Mesothelial cell of epicardium (in vitro differentiated cells): ENCODE measurements around the gene NPHS1. TPM values are rescaled to one million over a fixed set of nuclear protein-coding genes. Genes with fewer than 3 reads are reported as not detected.
"Not testable (repeated sequence)": the region's sequence is repeated elsewhere in the genome, so short reads cannot be mapped to it uniquely, and the experiment has no call there.

Source experiments
- DNase-seq, 2 experiments: peaks; one replicate each; pipeline ENCODE4 v3.0.0; 2021; ENCODE audit warnings: low spot score in 2 of 2; ENCODE audit not compliant: unreplicated experiment in 2 of 2
- H3K27ac Mint-ChIP-seq: 2 replicates; pipeline ENCODE4 v1.8.0; 2021; ENCODE audit warnings: mixed read lengths
- H3K27me3 Mint-ChIP-seq: 2 replicates; pipeline ENCODE4 v1.8.0; 2021; ENCODE audit warnings: low read depth, mixed read lengths
- H3K36me3 Mint-ChIP-seq: 2 replicates; pipeline ENCODE4 v1.8.0; 2021; ENCODE audit warnings: mixed read lengths
- H3K4me1 Mint-ChIP-seq: 2 replicates; pipeline ENCODE4 v1.8.0; 2021; ENCODE audit warnings: mixed read lengths
- H3K4me3 Mint-ChIP-seq: 2 replicates; pipeline ENCODE4 v1.8.0; 2021; ENCODE audit warnings: mild to moderate bottlenecking, moderate library complexity, mixed read lengths
- H3K9me3 Mint-ChIP-seq: 2 replicates; pipeline ENCODE4 v1.8.0; 2021; ENCODE audit warnings: mixed read lengths
- CTCF ChIP-seq: fragments of 200-600 bp; sonication (generic); IDR thresholded peaks from one replicate; pipeline ENCODE4 v1.5.0; 2021; ENCODE audit warnings: antibody characterized with exemption; ENCODE audit not compliant: unreplicated experiment
- total RNA-seq: library from RNA; stranded (reverse); gene quantifications from 3 replicates; pipeline ENCODE4 v1.2.1, GENCODE V29; 2021

The NPHS1 gene
- total RNA-seq, 1 donor from 2014 or later = 0.72 TPM

- no peak overlapping the region for H3K4me3 Mint-ChIP-seq
- H3K27ac Mint-ChIP-seq = no peak overlapping the region
- H3K36me3 Mint-ChIP-seq = no peaks in the 10 kb centered on the region
- DNase-seq = no peak
- no peaks in the 10 kb centered on the region for H3K4me1 Mint-ChIP-seq
- H3K9me3 Mint-ChIP-seq = no peaks in the 10 kb centered on the region
- peaks cover 71% of the 10 kb centered on the region for H3K27me3 Mint-ChIP-seq
- TF ChIP-seq CTCF = no peak
These were observed 54.6 kb downstream of the NPHS1 start for GRCh38 chr19:35797663-35798062.

- H3K27ac Mint-ChIP-seq = no peak overlapping the region
- H3K27me3 Mint-ChIP-seq = peaks cover 67% of the 10 kb centered on the region
- no peak for TF ChIP-seq CTCF
- no peak overlapping the region for H3K4me3 Mint-ChIP-seq
- no peaks in the 10 kb centered on the region for H3K9me3 Mint-ChIP-seq
- no peaks in the 10 kb centered on the region for H3K36me3 Mint-ChIP-seq
- H3K4me1 Mint-ChIP-seq = no peaks in the 10 kb centered on the region
- DNase-seq = no peak
These were observed 55.4 kb downstream of the NPHS1 start for GRCh38 chr19:35796645-35797542.

GRCh38 chr19:35795564-35795963, 56.7 kb downstream of the NPHS1 start:
- H3K4me3 Mint-ChIP-seq, DNase-seq, H3K9me3 Mint-ChIP-seq, H3K36me3 Mint-ChIP-seq, H3K4me1 Mint-ChIP-seq, H3K27ac Mint-ChIP-seq: not testable (repeated sequence)
- peaks cover 62% of the 10 kb centered on the region for H3K27me3 Mint-ChIP-seq

GRCh38 chr19:35793381-35794165, 58.7 kb downstream of the NPHS1 start:
- Mint-ChIP-seq H3K27ac (no peak overlapping the region), H3K9me3 (no peaks in the 10 kb centered on the region), H3K36me3 (no peaks in the 10 kb centered on the region), H3K27me3 (peaks cover 45% of the 10 kb centered on the region), H3K4me3 (no peak overlapping the region), H3K4me1 (no peaks in the 10 kb centered on the region)
- TF ChIP-seq CTCF = no peak
- DNase-seq = no peak

GRCh38 chr19:35792888-35793287, 59.4 kb downstream of the NPHS1 start:
- Mint-ChIP-seq H3K9me3 (no peaks in the 10 kb centered on the region), H3K27ac (no peak overlapping the region), H3K36me3 (no peaks in the 10 kb centered on the region), H3K27me3 (peaks cover 40% of the 10 kb centered on the region), H3K4me1 (no peaks in the 10 kb centered on the region), H3K4me3 (no peak overlapping the region)
- TF ChIP-seq CTCF = no peak
- DNase-seq = no peak

GRCh38 chr19:35792312-35792711, 60.0 kb downstream of the NPHS1 start:
- no peak overlapping the region for H3K4me3 Mint-ChIP-seq
- no peak for TF ChIP-seq CTCF
- H3K27me3 Mint-ChIP-seq = peaks cover 34% of the 10 kb centered on the region
- H3K9me3 Mint-ChIP-seq = no peaks in the 10 kb centered on the region
- no peak overlapping the region for H3K27ac Mint-ChIP-seq
- no peaks in the 10 kb centered on the region for H3K4me1 Mint-ChIP-seq
- H3K36me3 Mint-ChIP-seq = no peaks in the 10 kb centered on the region
- DNase-seq = no peak
